NCI-H2107 (cell line): ENCODE results near the gene SPIRE2.
"Not testable (repeated sequence)": the region's sequence is repeated elsewhere in the genome, so short reads cannot be mapped to it uniquely, and the experiment has no call there.

Experiments
- DNase-seq: peaks from one replicate; lab custom pipeline; 2025; lab: John Stamatoyannopoulos, UW

The SPIRE2 gene, protein sequence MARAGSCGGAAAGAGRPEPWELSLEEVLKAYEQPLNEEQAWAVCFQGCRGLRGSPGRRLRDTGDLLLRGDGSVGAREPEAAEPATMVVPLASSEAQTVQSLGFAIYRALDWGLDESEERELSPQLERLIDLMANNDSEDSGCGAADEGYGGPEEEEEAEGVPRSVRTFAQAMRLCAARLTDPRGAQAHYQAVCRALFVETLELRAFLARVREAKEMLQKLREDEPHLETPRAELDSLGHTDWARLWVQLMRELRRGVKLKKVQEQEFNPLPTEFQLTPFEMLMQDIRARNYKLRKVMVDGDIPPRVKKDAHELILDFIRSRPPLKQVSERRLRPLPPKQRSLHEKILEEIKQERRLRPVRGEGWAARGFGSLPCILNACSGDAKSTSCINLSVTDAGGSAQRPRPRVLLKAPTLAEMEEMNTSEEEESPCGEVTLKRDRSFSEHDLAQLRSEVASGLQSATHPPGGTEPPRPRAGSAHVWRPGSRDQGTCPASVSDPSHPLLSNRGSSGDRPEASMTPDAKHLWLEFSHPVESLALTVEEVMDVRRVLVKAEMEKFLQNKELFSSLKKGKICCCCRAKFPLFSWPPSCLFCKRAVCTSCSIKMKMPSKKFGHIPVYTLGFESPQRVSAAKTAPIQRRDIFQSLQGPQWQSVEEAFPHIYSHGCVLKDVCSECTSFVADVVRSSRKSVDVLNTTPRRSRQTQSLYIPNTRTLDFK

DNA sequence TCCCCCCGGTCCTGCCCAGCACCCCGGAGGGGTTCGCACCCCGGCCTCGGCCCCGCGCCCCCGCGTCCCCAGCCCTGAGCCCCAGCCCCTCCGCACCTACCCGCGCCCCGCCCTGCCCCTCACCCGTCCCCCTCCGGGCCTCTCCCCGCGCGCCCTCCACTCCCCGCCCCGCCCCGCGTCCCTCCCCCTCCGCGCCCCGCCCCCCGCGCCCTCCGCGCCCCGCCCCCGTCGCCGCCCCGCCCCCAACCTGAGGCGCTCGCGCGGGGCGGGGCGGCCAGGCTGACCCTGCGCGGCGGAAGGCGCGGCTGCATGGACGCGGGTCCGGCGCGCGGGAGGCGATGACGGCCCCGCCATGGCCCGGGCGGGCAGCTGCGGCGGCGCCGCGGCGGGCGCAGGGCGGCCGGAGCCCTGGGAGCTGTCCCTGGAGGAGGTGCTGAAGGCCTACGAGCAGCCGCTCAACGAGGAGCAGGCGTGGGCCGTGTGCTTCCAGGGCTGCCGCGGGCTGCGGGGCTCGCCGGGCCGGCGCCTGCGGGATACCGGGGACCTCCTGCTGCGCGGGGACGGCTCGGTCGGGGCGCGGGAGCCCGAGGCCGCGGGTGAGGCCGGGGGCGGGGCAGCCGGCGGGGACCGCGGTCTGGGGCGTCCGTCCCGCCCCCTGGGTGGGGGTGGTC is at the start of gene SPIRE2:
SPIRE2 (plus strand) TSS at position 277 of the 671 bp plus-strand sequence; CDS start at position 353, 76 bp downstream.
- DNase-seq = no peak

DNA sequence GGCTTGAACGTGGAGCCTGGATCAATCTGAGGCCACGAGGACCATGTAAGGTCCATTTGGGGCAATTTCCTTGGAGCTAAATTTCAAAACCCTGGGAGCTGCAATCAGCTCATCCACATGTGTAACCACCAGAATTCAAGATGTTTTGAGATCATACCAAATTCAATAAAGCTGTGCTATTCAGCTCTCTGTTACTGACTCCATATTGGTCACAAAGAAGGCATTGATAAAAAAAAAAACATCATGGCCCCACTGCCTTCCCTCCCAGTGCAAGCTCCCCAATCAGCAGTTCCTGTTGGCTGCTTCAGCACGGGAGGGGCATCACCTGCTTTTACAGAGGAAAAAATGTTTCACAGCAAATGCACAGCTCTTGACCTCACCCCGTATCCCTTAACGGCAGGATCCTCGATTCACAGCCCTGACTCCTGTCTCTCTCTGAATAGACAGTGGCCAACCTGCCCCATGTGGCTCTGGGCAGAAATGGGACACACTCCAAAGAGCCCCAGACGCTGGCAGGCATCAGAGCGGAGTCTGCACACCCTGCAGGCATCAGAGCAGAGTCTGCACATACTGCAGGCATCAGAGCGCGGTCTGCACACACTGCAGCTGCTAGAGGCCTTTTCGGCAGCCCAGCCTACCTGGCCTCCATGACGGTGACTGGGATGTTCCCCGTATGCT is 48.9 kb upstream of the SPIRE2 start:
- DNase-seq = no peak

DNA sequence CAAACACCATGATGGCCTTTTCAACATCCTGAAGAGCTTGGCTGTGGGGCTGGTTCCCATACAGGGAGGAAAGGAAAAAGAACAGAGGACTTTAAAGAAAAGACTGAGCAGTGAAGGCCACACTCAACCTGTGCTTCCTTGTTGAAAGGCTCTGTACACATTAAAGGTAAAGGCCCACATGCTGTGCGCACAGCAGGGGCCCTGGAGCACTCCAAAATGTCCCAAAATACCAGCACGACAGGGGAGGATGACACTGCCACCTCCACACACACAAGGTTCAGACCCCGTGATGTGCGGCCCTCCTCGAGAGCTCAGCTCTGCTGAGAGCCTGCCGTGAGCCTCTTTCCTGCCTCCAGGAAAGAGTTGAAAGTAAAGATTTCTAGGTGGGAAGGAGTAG is 48.4 kb upstream of the SPIRE2 start:
- DNase-seq = no peak

DNA sequence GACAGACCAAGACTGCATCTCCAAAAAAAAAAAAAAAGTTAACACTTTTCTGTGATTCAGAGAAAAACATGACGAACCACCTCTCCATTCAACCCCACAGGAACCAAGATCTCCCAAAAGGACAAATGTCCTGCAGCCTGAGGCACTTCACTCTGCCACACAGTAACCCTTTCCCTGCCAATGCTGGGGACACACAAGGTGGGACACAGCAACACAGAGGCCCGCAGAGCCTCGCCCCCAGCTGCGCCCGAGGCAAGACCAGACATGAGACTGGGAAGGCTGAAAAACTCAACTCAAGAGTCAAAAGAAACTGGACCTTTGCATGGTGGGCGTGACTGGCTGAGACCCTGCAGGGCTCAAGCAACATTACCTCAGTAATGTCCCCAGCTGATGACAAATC is 45.8 kb upstream of the SPIRE2 start:
- no peak for DNase-seq

DNA sequence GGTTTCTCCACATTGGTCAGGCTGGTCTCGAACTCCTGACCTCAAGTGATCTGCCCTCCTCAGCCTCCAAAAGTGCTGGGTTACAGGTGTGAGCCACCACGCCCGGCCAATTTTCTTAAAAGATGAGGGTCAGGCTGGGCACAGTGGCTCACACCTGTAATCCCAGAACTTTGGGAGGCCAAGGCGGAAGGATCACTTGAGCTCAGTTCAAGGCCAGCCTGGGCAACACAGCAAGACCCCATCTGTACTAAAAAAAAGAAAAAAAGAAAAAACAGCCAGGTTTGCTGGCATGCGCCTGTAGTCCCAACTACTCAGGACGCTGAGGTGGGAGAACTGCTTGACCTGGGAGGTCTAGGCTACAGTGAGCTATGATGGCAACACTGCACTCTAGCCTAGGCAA is 44.3 kb upstream of the SPIRE2 start:
- not testable (repeated sequence) for DNase-seq

DNA sequence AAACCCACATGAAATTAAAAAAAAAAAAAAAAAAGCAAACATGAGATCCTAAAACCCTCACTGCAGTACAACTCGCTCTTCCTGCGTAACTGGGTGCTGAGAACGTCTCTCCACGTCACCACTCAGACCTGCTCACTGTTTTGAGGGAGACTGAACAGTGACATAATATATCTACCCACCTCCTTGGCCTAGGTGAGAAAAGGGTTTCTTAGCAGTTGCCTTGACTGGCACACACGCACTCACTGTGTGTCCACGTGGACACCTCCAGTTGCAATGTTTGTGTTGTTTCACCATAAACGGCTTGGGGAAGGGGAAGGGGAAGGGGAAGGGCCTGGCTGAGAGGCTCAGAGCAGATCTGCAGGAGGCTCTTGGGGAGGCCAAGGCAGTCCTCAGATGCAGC is 43.9 kb upstream of the SPIRE2 start:
- no peak for DNase-seq

DNA sequence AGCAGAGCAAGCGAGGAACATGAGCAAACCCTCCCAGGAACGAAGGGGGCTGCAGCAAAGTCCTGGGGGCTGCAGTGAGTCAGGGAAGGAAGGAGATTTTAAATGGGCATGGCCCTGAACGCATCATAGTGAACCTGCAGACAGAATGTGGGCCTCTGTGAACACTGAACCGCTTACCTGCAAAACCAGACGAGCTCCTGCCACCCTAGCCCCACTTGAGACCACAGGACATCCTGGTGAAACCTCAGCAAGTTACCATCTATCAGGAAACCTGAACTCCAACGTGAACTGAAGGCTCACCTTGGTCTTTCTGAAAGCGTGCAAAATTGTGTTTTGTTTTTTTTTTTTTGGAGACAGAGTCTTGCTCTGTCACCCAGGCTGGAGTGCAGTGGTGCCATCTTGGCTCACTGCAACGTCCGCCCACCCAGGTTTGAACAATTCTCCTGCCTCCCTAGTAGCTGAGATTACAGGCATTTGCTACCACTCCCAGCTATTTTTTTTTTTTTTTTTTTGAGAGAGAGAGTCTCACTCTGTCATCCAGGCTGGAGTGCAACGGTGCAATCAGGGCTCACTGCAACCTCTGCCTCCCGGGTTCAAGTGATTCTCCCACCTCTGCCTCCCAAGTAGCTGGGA is 42.6 kb upstream of the SPIRE2 start:
- DNase-seq = no peak

DNA sequence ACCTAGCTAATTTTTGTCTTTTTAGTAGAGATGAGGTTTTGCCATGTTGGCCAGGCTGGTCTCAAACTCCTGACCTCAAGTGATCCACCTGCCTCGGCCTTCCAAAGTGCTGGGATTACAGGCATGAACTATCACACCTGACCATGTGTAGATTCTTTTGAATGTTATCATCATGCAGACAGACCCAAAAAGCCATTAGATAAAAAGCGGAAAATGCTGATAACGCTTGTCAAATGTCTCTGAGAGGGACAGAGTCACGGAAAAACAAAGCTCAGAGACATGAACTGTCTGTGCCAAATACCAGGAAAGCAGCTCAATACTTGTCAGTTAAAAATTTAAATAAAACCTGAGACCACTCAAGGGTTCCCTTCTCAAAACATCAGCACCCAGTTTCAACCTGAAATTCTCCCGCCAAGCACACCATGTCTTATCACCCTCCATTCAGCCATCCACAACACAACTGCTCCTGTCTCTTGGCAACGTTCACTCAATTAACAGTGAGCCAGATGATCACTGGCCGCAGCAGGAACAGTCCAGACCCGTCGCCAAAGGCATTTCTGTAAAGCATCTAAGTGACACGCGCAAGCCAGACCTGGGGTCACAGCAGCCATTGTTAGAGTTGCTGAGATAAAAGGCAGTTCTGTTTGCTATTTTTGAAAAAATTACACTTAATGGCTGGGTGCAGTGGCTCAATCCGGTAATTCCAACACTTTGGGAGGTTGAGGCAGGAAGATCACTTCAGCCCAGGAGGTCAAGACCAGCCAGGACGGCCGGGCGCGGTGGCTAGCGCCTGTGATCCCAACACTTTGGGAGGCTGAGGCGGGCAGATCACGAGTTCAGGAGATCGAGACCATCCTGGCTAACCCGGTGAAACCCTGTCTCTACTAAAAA is 41.6 kb upstream of the SPIRE2 start:
- no peak for DNase-seq

DNA sequence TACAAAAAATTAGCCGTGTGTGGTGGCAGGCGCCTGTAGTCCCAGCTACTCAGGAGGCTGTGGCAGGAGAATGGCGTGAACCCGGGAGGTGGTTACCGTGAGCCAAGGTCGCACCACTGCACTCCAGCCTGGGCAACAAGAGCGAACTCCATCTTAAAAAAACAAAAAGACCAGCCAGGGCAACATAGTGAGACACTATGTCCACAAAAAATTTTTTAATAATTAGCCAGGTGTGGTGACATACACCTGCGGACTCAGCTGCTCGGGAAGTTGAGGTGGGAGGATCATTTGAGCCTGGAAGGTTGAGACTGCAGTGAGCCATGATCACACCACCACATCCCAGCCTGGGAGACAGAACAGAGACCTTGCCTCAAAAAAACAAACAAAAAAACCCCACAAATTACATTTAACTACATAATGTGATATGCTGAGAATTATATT is 40.9 kb upstream of the SPIRE2 start:
- DNase-seq = no peak

DNA sequence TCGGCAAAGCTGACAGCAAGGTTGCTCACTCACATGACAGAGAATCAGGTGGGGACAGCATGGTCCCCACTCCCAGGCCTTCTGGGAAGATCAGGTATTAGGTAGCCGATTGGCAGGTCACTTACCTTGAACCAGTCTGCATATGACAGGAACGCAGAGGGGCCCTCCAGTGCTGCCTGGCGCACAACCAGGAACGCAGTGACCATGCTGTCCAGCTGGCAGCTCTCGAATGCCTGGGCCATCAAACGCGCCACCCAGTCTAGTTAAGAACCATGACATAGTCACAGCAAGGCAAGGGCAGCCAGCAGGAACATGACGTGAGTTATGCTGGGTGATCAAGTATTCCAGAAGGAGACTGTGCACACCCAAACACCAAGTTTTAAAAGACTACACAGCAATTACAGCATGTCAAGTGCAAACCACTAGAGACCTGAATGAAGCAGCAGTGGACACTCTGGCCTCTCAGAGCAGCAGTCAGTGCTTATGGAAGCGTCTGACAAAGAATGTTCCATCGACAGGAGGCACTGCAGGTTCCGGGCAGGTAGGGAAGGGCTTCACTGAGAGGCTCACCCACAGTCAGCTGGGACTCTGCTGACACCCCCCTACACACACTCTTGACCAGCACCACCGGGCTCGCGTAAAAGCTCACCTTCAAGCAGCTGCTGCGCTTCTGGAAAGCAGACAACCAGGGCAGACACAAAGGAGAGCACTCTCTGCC is 36.8 kb upstream of the SPIRE2 start:
- DNase-seq = no peak

DNA sequence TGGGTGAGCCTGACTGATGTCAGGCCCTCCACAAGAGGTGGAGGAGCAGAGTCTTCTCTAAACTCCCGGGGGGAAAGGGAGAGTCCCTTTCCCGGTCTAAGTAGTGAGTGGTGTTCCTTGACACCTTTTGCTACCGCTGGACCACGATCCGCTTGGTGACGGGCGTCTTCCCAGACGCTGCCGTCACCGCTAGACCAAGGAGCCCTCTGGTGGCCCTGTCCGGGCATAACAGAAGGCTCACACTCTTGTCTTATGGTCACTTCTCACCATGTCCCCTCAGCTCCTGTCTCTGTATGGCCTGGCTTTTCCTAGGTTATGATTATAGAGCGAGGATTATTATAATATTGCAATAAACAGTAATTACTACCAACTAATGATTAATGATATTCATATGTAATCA is 35.2 kb upstream of the SPIRE2 start:
- DNase-seq = not testable (repeated sequence)

DNA sequence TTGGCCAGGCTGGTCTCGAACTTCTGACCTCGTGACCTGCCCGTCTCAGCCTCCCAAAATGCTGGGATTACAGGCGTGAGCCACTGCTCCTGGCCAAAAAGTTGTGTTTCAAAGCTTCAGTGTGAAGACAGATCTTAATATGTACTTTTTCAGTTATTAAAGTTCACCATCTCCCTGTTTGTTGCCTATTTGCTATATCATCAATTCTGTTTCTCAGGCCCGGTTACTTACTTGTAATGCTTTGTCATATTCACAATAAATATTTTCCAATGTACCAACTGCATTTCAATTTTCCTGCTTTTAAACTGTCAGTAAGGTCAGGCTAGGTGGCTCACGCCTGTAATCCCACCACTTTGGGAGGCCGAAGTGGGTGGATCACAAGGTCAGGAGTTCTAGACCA is 34.3 kb upstream of the SPIRE2 start:
- DNase-seq = no peak

DNA sequence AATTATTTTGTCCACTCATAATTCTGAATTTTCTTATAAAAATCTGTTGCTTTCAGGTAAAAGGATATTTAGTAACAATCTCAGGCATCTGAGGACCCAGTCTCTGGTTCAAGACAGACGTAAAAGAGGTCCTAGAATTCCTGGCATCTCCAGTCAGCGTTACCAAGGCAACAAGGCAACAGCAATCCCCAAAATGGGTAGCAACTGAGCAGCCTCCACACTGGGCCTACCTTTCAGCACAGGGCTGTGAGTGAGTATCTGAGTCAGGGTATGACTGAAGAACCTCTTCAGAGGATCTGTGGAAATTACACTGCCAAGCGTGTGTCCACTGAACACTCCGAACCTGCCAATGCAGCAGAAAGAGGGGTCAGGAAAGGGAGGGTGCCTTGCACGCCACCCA is 32.6 kb upstream of the SPIRE2 start:
- no peak for DNase-seq

DNA sequence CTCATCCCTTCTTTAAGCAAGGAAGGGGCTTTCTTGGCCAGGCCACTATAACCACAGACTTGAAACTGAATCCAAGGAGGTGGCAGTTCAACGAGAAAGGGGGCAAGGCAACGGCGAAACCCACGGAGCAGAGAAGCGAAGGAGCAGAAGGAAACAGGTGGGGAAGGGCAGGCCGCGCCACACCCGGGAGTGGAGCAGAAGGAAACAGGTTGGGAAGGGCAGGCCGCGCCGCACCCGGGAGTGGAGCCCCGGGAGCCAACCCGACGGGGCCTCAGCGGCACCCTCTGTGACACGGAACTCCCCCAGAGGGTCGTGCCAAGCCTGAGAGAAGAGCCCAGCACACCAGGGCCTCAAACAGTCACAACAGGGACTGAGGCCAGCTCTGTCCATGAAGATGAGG is 32.2 kb upstream of the SPIRE2 start:
- no peak for DNase-seq

DNA sequence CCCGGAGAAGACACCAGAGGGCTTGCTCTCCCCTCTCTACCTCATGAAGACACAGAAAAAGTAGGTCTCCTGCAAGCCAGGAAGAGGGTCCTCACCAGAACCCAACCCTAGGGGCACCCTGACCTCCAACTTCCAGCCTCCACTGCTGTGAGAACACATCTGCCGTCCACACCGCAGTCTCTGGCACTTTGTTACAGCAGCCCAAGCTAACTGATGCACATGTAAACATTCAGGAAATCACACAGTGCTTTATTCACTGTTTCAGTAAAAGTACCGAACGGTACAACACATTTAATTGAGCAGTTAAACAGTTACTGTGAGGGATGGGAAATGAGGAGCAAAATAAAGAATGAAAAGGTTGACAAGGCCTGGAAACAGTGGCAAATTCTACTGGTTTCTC is 30.1 kb upstream of the SPIRE2 start:
- no peak for DNase-seq

DNA sequence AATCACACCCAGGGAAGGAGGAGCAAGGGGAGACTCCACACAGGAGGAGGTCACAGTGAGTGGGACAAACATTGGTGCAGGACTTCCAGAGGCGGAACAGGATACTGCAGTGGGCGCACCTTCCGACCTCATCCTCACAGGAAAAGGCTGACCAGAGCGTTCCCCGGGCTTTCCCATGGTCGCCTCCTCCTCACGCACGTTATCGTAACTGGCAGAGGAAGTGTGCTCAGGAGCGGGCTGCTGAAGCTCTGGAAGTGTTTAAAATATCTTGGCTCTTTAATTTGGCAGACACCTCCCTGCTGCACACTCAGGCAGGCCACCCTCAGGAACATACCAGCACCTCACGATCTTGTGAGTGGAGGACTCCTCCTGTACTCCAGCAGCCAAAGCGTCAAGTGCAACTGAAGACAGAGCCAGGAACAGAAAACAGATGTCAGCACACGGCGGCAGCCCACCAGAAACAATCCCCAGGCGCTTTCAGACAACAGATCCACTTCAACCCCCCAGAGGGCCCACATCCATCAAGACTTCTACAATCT is 29.4 kb upstream of the SPIRE2 start:
- no peak for DNase-seq

DNA sequence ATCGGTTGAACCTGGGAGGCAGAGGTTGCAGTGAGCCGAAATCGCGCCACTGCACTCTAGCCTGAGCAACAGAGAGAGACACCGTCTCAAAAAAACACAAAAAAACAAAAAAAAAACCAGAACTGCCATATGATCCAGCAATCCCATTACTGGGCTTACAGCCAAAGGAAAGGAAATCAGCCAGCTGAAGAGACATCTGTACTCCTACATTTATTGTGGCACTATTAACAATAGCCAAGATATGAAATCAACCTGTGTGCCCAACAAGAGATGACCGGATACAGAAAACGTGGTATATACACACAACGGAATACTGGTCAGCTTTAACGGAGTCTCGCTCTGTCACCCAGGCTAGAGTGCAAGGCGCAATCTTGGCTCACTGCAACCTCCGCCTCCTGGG is 26.5 kb upstream of the SPIRE2 start:
- DNase-seq = no peak

DNA sequence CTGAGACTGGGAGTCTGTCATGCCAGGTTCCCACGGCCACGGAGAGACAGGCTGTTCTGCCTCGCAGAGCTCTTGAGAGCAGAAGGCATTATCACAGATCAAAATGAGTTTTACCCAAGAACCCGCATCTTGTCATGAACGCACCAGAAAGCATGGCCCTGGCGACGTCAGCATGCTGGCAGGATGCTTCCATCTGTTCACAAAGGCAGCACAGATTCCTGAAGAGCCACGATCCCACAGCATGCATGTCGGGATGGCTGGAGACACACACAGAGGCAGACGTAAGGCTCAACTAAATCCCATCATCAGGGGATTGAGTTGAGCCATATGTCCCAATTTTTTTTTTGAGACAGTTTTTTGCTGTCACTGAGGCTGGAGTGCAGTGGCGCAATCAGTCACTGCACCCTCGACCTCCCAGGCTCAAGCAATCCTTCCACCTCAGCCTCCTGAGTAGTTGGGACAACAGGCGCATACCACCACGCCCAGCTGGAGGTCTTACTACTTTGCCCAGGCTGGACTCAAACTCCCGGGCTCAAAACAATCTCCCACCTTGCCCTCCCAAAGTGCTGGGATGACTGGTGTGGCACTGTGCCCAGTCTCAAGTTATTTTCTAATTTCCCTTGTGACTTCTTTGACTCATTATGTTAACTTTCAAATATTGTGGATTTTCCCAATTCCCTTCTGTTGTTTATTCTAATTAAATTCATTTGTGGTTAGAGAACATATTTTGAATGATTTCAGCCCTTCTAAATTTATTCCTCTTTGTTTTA is 23.0 kb upstream of the SPIRE2 start:
- no peak for DNase-seq

DNA sequence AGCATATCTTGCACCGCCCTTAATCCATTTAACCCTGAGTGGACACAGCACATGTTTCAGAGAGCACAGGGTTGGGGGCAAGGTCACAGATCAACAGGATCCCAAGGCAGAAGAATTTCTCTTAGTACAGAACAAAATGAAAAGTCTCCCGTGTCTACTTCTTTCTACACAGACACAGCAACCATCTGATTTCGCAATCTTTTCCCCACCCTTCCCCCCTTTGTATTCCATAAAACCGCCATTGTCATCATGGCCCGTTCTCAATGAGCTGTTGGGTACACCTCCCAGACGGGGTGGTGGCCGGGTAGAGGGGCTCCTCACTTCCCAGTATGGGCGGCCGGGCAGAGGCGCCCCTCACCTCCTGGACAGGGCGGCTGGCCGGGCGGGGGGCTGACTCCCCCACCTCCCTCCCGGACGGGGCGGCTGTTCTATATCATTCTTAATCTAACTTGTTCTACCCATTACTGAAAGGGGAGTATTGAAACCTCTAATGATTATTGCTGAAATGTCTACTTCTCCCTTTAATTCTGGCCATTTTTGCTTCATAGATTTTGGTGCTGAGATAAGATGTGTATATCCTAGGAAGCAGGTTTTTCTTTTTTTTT is 21.6 kb upstream of the SPIRE2 start:
- DNase-seq = not testable (repeated sequence)
